Bone marrow (tissue), 2 donors: ENCODE data around the gene MCTP2.

ENCODE experiments used
- DNase-seq, 2 donors: peaks; one replicate each; lab custom pipeline; 2025; lab: John Stamatoyannopoulos, UW

Gene MCTP2

GRCh38 chr15:94359716-94360115, 128.4 kb downstream of the MCTP2 start:
- DNase-seq = no peak

- DNase-seq = no peak
Observed at GRCh38 chr15:94360251-94360685, 128.9 kb downstream of the MCTP2 start.

- DNase-seq = no peak
Observed at GRCh38 chr15:94362385-94363092, 131.2 kb downstream of the MCTP2 start.

GRCh38 chr15:94363382-94363781, 132.0 kb downstream of the MCTP2 start:
- no peak for DNase-seq

- no peak for DNase-seq
Observed at GRCh38 chr15:94366781-94367180, 135.4 kb downstream of the MCTP2 start.

GRCh38 chr15:94367726-94368535, 136.6 kb downstream of the MCTP2 start:
- DNase-seq = no peak

GRCh38 chr15:94370206-94370935, 139.0 kb downstream of the MCTP2 start:
- no peak for DNase-seq

- no peak for DNase-seq
Observed at GRCh38 chr15:94370936-94371285, 139.6 kb downstream of the MCTP2 start.

- no peak for DNase-seq
Observed at GRCh38 chr15:94372821-94373220, 141.5 kb downstream of the MCTP2 start.

GRCh38 chr15:94375997-94376396, 144.6 kb downstream of the MCTP2 start:
- DNase-seq = no peak

GRCh38 chr15:94379986-94380385, 148.6 kb downstream of the MCTP2 start:
- DNase-seq = no peak

- no peak for DNase-seq
Observed at GRCh38 chr15:94380798-94381197, 149.4 kb downstream of the MCTP2 start.

GRCh38 chr15:94381384-94381783, 150.0 kb downstream of the MCTP2 start:
- no peak for DNase-seq

GRCh38 chr15:94383041-94383440, 151.7 kb downstream of the MCTP2 start:
- no peak for DNase-seq

GRCh38 chr15:94383706-94384105, 152.3 kb downstream of the MCTP2 start:
- DNase-seq = no peak

GRCh38 chr15:94385441-94385840, 154.1 kb downstream of the MCTP2 start:
- no peak for DNase-seq

- no peak for DNase-seq
Observed at GRCh38 chr15:94386351-94386750, 155.0 kb downstream of the MCTP2 start.

- DNase-seq = no peak
Observed at GRCh38 chr15:94387442-94387841, 156.1 kb downstream of the MCTP2 start.

GRCh38 chr15:94387849-94388441, 156.6 kb downstream of the MCTP2 start:
- peak in 1 of 2 donors; percentile 9 for DNase-seq

GRCh38 chr15:94395640-94396039, 164.3 kb downstream of the MCTP2 start:
- no peak for DNase-seq

- DNase-seq = no peak
Observed at GRCh38 chr15:94397337-94397736, 166.0 kb downstream of the MCTP2 start.

GRCh38 chr15:94398001-94398400, 166.6 kb downstream of the MCTP2 start:
- no peak for DNase-seq
